A549 (cell line): ENCODE measurements around the gene SMC5.

ENCODE experiments used
- CHD4 ChIP-seq: fragments of 200-600 bp; sonication (generic); IDR thresholded peaks from 2 replicates; pipeline ENCODE4 v1.6.1; 2016; ENCODE audit warnings: antibody characterized with exemption, mild to moderate bottlenecking, borderline replicate concordance
- CTCF ChIP-seq: fragments of >200 bp; sonication (Bioruptor Twin); formaldehyde crosslinking; IDR thresholded peaks from 3 replicates; pipeline ENCODE4 v1.5.1; 2016
- EP300 ChIP-seq, 2 experiments: fragments of >200 bp; sonication (Bioruptor Twin); formaldehyde crosslinking; IDR thresholded peaks; 2 replicates in 1 of 2; 3 replicates in 1 of 2; pipeline ENCODE4 v1.6.1; 2016 to 2017
- FOXS1 ChIP-seq: fragments of 250-450 bp; sonication (Bioruptor Pico); IDR thresholded peaks from 2 replicates; pipeline ENCODE4 v1.5.0; 2020; ENCODE audit warnings: mild to moderate bottlenecking, moderate library complexity
- JUN ChIP-seq, 2 experiments: fragments of >200 bp; sonication (Bioruptor Twin); formaldehyde crosslinking; IDR thresholded peaks; 2 replicates in 1 of 2; 3 replicates in 1 of 2; pipeline ENCODE4 v1.6.1; 2016 to 2017
- MAFK ChIP-seq: fragments of 450-650 bp; IDR thresholded peaks from 2 replicates; pipeline ENCODE4 v1.6.1; 2014; ENCODE audit not compliant: partially characterized antibody
- RAD21 ChIP-seq, 2 experiments: fragments of >200 bp in 1 of 2; sonication (Bioruptor Twin) in 1 of 2; formaldehyde crosslinking in 1 of 2; IDR thresholded peaks in 1 of 2; conservative IDR thresholded peaks in 1 of 2; 2 replicates in 1 of 2; 3 replicates in 1 of 2; pipeline ENCODE4 v1.6.1; 2012 to 2018; ENCODE audit warnings: inconsistent platforms in 1 of 2

GRCh38 chr9:70392189-70392588 is 133.4 kb downstream of the SMC5 start:
- peak; percentile 27; the same call in 2 of the 3 replicates for TF ChIP-seq CTCF
- no peak for TF ChIP-seq MAFK
- TF ChIP-seq RAD21 (conservative IDR thresholded peaks at IDR 0.05 in 1 of 2, IDR thresholded peaks at IDR 0.05 in 1 of 2): peak; percentile 18 to 33; a peak in 1 of 5 replicates
- no peak for TF ChIP-seq JUN (IDR thresholded peaks at IDR 0.05)
- no peak for TF ChIP-seq CHD4
- no peak for TF ChIP-seq FOXS1
- TF ChIP-seq EP300 (IDR thresholded peaks at IDR 0.05): no peak
